Fibroblast of lung (primary cell): ENCODE data around the gene POLR2M.

ENCODE experiments used
- CTCF ChIP-seq, 2 donors: IDR thresholded peaks in 1 of 2; conservative IDR thresholded peaks in 1 of 2; 1 replicate in 1 of 2; 2 replicates in 1 of 2; pipeline ENCODE4 v1.5.1; 2011 to 2012; ENCODE audit warnings: low read length in 2 of 2, control low read depth in 1 of 2, inconsistent platforms in 1 of 2, low read depth in 1 of 2, mild to moderate bottlenecking in 1 of 2
- EZH2 ChIP-seq: IDR thresholded peaks from 2 replicates; pipeline ENCODE4 v1.5.1; 2012; ENCODE audit warnings: low read length, control low read depth, mild to moderate bottlenecking; ENCODE audit errors: missing control alignments

DNA sequence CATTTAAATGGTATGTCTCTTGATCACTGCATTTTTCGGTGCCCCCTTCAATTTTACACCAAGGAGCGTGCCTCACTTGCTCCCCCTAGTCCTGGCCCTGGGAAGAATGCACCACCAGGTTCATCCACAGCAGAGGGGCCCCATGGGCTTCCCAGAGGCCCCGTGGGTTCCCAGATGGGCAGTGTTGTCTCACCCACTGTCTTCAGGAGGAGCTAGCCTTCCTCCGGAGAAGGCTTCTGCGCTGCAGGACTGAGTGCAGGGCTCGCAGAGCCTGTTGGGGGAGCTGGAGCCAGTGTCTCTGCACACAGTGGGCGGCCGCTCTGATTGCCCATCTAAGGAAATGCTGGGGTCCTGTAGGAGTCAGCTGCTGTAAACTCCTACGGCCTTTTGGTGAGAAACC lies 45.9 kb downstream of the POLR2M start:
- TF ChIP-seq CTCF (conservative IDR thresholded peaks at IDR 0.05 in 1 of 2, IDR thresholded peaks at IDR 0.05 in 1 of 2; ENCODE audit: low read depth in 1 of 2, low read length in 2 of 2) (peak in 1 of 2 donors; percentile 9), EZH2 (no peak)
